NCI-H2196 treated with DMSO at 0.1 percent for 48 hours (cell line): ENCODE results near the gene THAP10.

Experiments used
- DNase-seq: peaks from one replicate; lab custom pipeline; 2025; ENCODE audit not compliant: unreplicated experiment; lab: John Stamatoyannopoulos, UW

THAP10 gene

GRCh38 chr15:70854666-70854976 is 37.6 kb downstream of the THAP10 start:
- no peak for DNase-seq

- no peak for DNase-seq
Observed at GRCh38 chr15:70853973-70854665, 38.1 kb downstream of the THAP10 start, which contains the start of gene LARP6. Gene LARP6 (minus strand): TSS chr15:70854157. CDS start chr15:70854088, 69 bp downstream.

GRCh38 chr15:70853318-70853972 is 38.8 kb downstream of the THAP10 start:
- no peak for DNase-seq

GRCh38 chr15:70852501-70853317 is 39.5 kb downstream of the THAP10 start:
- DNase-seq, result no peak

- DNase-seq, result no peak
Observed at GRCh38 chr15:70851889-70852288, 40.3 kb downstream of the THAP10 start.

GRCh38 chr15:70845602-70846360 is 46.5 kb downstream of the THAP10 start:
- no peak for DNase-seq

- DNase-seq, result no peak
Observed at GRCh38 chr15:70837476-70837875, 54.8 kb downstream of the THAP10 start.

- no peak for DNase-seq
Observed at GRCh38 chr15:70835841-70836240, 56.4 kb downstream of the THAP10 start.

GRCh38 chr15:70835415-70835814 is 56.8 kb downstream of the THAP10 start:
- DNase-seq, result no peak

GRCh38 chr15:70834999-70835398 is 57.2 kb downstream of the THAP10 start:
- DNase-seq, result no peak

GRCh38 chr15:70833861-70834765 is 58.1 kb downstream of the THAP10 start:
- peak; percentile 15 for DNase-seq

GRCh38 chr15:70833422-70833821 is 58.8 kb downstream of the THAP10 start:
- DNase-seq, result no peak

- DNase-seq, result no peak
Observed at GRCh38 chr15:70832176-70832575, 60.1 kb downstream of the THAP10 start.
